SU-DHL-6 (cell line): ENCODE data around the gene CT45A8.
"Not testable (repeated sequence)": the region's sequence is repeated elsewhere in the genome, so short reads cannot be mapped to it uniquely, and the experiment has no call there.

Experiments
- EZH2phosphoT487 ChIP-seq: fragments of 200-600 bp; sonication (generic), shearing (Covaris generic); conservative IDR thresholded peaks from 2 replicates; pipeline ENCODE4 v1.6.1; 2018; ENCODE audit warnings: mild to moderate bottlenecking, antibody characterized with exemption, low read length, moderate library complexity, mixed read lengths
- TF ChIP-seq, protein P1 (sequence below): fragments of 200-600 bp; sonication (generic); IDR thresholded peaks from one replicate; pipeline ENCODE4 v1.5.1; 2017; ENCODE audit warnings: antibody characterized with exemption, mild to moderate bottlenecking, low read length, moderate library complexity; ENCODE audit not compliant: insufficient read depth, poor library complexity, severe bottlenecking

DNA sequence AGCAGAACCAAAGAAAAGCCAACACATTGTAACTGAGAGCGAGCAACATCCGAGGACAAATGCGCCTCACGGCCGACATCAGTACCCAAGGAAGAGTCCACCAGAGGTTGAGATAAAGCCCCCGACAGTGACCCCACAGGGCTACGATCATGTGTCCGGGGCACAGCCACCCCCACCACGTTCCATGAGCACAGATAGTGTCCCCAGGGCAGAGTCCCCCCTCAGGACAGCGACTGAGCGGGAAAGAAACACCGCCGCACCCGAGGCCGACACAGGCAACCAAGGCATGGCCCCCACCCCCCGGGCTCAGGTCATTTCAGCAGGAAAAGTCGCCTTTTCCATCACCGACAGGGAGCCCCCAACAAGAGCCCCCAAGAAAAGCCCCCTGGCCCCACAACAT, 33.9 kb upstream of the CT45A8 start:
- TF ChIP-seq, protein P1, sequence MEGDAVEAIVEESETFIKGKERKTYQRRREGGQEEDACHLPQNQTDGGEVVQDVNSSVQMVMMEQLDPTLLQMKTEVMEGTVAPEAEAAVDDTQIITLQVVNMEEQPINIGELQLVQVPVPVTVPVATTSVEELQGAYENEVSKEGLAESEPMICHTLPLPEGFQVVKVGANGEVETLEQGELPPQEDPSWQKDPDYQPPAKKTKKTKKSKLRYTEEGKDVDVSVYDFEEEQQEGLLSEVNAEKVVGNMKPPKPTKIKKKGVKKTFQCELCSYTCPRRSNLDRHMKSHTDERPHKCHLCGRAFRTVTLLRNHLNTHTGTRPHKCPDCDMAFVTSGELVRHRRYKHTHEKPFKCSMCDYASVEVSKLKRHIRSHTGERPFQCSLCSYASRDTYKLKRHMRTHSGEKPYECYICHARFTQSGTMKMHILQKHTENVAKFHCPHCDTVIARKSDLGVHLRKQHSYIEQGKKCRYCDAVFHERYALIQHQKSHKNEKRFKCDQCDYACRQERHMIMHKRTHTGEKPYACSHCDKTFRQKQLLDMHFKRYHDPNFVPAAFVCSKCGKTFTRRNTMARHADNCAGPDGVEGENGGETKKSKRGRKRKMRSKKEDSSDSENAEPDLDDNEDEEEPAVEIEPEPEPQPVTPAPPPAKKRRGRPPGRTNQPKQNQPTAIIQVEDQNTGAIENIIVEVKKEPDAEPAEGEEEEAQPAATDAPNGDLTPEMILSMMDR: not testable (repeated sequence)
- not testable (repeated sequence) for TF ChIP-seq EZH2phosphoT487
